Retinal pigment epithelial cell (primary cell): ENCODE results near the gene ATP8A1.

Source experiments
- DNase-seq: peaks from one replicate; pipeline ENCODE4 v3.0.0-alpha.2; 2010; ENCODE audit warnings: low read depth
- H3K4me3 ChIP-seq: 2 replicates; pipeline ENCODE4 v1.5.1; 2011; ENCODE audit warnings: mild to moderate bottlenecking, low read length, control low read depth, moderate library complexity
- TF ChIP-seq, protein P1 (sequence below): conservative IDR thresholded peaks from 2 replicates; pipeline ENCODE4 v1.5.1; 2011; ENCODE audit warnings: low read depth, low read length, control low read depth, inconsistent platforms

ATP8A1 gene

DNA sequence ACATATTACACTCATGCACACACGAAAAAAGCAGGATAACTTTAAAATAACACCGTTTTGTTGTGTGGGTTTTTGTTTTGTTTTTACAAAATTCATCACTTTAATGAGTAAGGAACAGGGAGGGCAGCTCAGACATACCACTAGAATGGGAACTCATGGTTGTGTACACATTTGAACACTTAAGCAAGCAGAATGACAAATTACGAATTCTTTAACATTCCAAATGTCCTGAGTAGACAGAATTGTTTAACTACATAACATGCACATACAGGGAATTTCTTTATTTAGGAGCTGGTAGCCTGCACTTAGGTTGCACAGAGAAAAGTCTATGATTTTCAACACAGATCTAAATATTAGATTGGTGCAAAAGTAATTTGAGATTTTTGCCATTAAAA lies 96.4 kb downstream of the ATP8A1 start:
- TF ChIP-seq, protein P1, sequence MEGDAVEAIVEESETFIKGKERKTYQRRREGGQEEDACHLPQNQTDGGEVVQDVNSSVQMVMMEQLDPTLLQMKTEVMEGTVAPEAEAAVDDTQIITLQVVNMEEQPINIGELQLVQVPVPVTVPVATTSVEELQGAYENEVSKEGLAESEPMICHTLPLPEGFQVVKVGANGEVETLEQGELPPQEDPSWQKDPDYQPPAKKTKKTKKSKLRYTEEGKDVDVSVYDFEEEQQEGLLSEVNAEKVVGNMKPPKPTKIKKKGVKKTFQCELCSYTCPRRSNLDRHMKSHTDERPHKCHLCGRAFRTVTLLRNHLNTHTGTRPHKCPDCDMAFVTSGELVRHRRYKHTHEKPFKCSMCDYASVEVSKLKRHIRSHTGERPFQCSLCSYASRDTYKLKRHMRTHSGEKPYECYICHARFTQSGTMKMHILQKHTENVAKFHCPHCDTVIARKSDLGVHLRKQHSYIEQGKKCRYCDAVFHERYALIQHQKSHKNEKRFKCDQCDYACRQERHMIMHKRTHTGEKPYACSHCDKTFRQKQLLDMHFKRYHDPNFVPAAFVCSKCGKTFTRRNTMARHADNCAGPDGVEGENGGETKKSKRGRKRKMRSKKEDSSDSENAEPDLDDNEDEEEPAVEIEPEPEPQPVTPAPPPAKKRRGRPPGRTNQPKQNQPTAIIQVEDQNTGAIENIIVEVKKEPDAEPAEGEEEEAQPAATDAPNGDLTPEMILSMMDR: no peak
- H3K4me3 ChIP-seq: no peak overlapping the region
- no peak for DNase-seq

- DNase-seq: no peak
- H3K4me3 ChIP-seq: no peak overlapping the region
- TF ChIP-seq, protein P1: no peak
Observed at GRCh38 chr4:42558156-42558555, 98.7 kb downstream of the ATP8A1 start.

- DNase-seq: no peak
- TF ChIP-seq, protein P1: no peak
- no peak overlapping the region for H3K4me3 ChIP-seq
Observed at GRCh38 chr4:42555828-42556227, 101.1 kb downstream of the ATP8A1 start.

- DNase-seq: no peak
- no peak overlapping the region for H3K4me3 ChIP-seq
- TF ChIP-seq, protein P1: no peak
Observed at GRCh38 chr4:42554072-42554471, 102.8 kb downstream of the ATP8A1 start.

GRCh38 chr4:42549896-42550295 lies 107.0 kb downstream of the ATP8A1 start:
- TF ChIP-seq, protein P1: no peak
- H3K4me3 ChIP-seq: no peak overlapping the region
- DNase-seq: no peak

GRCh38 chr4:42547805-42548204 lies 109.1 kb downstream of the ATP8A1 start:
- no peak overlapping the region for H3K4me3 ChIP-seq
- DNase-seq: no peak
- TF ChIP-seq, protein P1: no peak

- no peak overlapping the region for H3K4me3 ChIP-seq
- TF ChIP-seq, protein P1: no peak
- no peak for DNase-seq
Observed at GRCh38 chr4:42543762-42544161, 113.1 kb downstream of the ATP8A1 start.
